K562 (cell line): ENCODE results near the gene HNRNPF.

Experiments used
- MAFF ChIP-seq: IDR thresholded peaks from 2 replicates; pipeline ENCODE4 v1.6.1; 2012; ENCODE audit warnings: low read length, improper control_type of control experiment
- SNRNP70 ChIP-seq: fragments of 200-400 bp; formaldehyde crosslinking; optimal IDR thresholded peaks from 2 replicates; pipeline ENCODE3; 2017; ENCODE audit warnings: low read depth, low read length
- SRF ChIP-seq, 2 experiments: fragments of 250-450, 450-650 bp in 1 of 2; sonication (Bioruptor Pico) in 1 of 2; sonication (generic) in 1 of 2; formaldehyde crosslinking; IDR thresholded peaks; 2 replicates each; pipeline versions ENCODE4 v1.5.0 to v1.5.1; 2020 to 2022; ENCODE audit warnings: mild to moderate bottlenecking in 1 of 2, missing genetic modification reagents in 1 of 2

DNA sequence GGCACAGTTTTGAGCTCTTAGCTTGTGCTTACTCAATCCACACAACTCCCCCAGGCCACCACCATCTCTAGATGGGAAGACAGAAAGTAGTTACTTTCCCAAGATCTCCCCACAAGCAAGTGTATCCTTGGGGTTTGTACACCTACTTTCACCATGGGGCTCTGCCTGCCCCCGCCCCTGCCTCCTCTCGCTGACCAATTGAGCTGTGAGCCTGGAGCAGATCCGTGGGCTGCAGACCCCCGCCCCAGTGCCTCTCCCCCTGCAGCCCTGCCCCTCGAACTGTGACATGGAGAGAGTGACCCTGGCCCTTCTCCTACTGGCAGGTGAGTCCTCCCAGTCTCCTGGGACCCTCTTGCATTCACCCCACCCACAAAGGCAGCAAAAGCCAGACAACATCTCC, 35.5 kb downstream of the HNRNPF start:
- TF ChIP-seq SRF (CRISPR knock-in tag; IDR thresholded peaks at IDR 0.05), result no peak
- no peak for TF ChIP-seq MAFF
- TF ChIP-seq SNRNP70, result no peak
